GM23338 (cell line): ENCODE data around the gene CLCF1.

Source experiments
- EZH2 ChIP-seq: fragments of 200-600 bp; sonication (generic); IDR thresholded peaks from one replicate; pipeline ENCODE4 v1.8.0; 2017; ENCODE audit warnings: antibody characterized with exemption, mild to moderate bottlenecking, low read depth; ENCODE audit not compliant: unreplicated experiment
- EZH2phosphoT487 ChIP-seq: fragments of 200-600 bp; sonication (generic); IDR thresholded peaks from one replicate; pipeline ENCODE4 v1.8.1; 2018; ENCODE audit warnings: antibody characterized with exemption; ENCODE audit not compliant: unreplicated experiment
- JUNB ChIP-seq: IDR thresholded peaks from one replicate; pipeline ENCODE4 v1.6.1; 2016; ENCODE audit warnings: antibody characterized with exemption; ENCODE audit not compliant: unreplicated experiment
- POLR2AphosphoS5 ChIP-seq: IDR thresholded peaks from 2 replicates; pipeline ENCODE4 v1.6.1; 2016; ENCODE audit warnings: antibody characterized with exemption, low read depth
- REST ChIP-seq: IDR thresholded peaks from one replicate; pipeline ENCODE4 v1.6.1; 2018; ENCODE audit warnings: antibody characterized with exemption; ENCODE audit not compliant: unreplicated experiment
- ZNF114 ChIP-seq: fragments of 250-450 bp; sonication (Bioruptor Pico); IDR thresholded peaks from 2 replicates; pipeline ENCODE4 v1.5.0; 2020; ENCODE audit warnings: mild to moderate bottlenecking, moderate library complexity
- TF ChIP-seq, protein P1 (sequence below), 2 experiments: fragments of 200-600 bp in 1 of 2; sonication (generic) in 1 of 2; conservative IDR thresholded peaks; 2 replicates each; pipeline versions ENCODE4 v1.5.1 to v1.6.1; 2016 to 2017; ENCODE audit warnings: antibody characterized with exemption in 2 of 2, low read depth in 2 of 2, mild to moderate bottlenecking in 2 of 2, moderate library complexity in 1 of 2

DNA sequence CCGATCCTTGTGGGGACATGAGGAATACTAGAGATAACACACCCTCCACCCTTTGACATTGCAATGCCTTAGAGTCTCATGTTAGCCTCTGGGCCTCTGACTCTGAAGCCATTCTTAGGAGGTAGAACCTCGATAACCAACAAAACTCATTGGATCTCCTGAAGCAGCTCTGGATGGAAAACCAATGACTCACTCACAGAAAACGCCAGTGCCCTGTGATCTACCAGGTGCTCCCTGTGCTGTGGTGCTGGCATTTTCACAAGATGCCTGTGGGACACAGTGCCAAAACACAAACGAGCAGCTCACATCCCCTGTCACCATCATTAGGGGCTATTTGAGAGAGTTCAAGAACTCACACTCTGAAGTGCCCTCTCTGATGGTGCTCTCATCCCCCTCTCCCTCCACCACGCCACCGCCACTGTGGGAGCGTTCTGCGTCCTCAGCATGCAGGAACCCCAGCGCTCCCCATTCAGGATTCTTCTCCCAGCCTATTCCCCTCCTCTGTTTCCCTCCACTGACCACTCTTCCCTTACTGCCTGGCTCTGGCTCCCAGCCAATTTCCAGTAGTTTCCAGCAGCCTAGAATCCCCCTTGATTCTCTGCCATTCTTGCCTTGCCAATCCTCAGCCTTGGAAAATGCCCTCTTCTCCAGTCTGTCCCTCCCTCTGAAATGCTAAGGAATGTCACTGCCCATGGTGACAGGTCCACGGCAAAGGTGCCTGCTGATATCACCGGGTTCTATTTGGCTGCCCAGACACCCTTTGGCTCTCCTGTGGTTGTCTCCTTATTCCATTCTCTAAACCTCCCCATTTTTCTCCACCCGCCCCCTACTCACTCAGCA is 15.3 kb downstream of the CLCF1 start:
- TF ChIP-seq, protein P1, sequence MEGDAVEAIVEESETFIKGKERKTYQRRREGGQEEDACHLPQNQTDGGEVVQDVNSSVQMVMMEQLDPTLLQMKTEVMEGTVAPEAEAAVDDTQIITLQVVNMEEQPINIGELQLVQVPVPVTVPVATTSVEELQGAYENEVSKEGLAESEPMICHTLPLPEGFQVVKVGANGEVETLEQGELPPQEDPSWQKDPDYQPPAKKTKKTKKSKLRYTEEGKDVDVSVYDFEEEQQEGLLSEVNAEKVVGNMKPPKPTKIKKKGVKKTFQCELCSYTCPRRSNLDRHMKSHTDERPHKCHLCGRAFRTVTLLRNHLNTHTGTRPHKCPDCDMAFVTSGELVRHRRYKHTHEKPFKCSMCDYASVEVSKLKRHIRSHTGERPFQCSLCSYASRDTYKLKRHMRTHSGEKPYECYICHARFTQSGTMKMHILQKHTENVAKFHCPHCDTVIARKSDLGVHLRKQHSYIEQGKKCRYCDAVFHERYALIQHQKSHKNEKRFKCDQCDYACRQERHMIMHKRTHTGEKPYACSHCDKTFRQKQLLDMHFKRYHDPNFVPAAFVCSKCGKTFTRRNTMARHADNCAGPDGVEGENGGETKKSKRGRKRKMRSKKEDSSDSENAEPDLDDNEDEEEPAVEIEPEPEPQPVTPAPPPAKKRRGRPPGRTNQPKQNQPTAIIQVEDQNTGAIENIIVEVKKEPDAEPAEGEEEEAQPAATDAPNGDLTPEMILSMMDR (conservative IDR thresholded peaks at IDR 0.05; ENCODE audit: low read depth in 2 of 2): no peak
- TF ChIP-seq JUNB: no peak
- no peak for TF ChIP-seq POLR2AphosphoS5
- no peak for TF ChIP-seq EZH2phosphoT487
- TF ChIP-seq EZH2: no peak
- no peak for TF ChIP-seq ZNF114
- TF ChIP-seq REST: no peak
